H9 (cell line): ENCODE results near the gene MYH11. TPM values are rescaled to one million over a fixed set of nuclear protein-coding genes. Genes with fewer than 3 reads are reported as not detected.

Experiments used
- DNase-seq: peaks from one replicate; pipeline ENCODE4 v3.0.0-alpha.2; 2017
- H2AFZ ChIP-seq: one replicate; pipeline ENCODE4 v1.6.1; 2013; ENCODE audit warnings: mild to moderate bottlenecking, low read length, control low read depth, moderate library complexity
- H2AK5ac ChIP-seq: 2 replicates; pipeline ENCODE4 v1.6.1; 2013; ENCODE audit warnings: low read length, control low read depth, mixed read lengths; ENCODE audit not compliant: insufficient read length
- H2BK120ac ChIP-seq: one replicate; pipeline ENCODE4 v1.6.1; 2013; ENCODE audit warnings: low read depth, mild to moderate bottlenecking, low read length, control low read depth, inconsistent platforms; ENCODE audit not compliant: poor library complexity, severe bottlenecking
- H2BK12ac ChIP-seq: 2 replicates; pipeline ENCODE4 v1.6.1; 2013; ENCODE audit warnings: low read length, control low read depth, mixed read lengths, low read depth; ENCODE audit not compliant: insufficient read length
- H2BK15ac ChIP-seq: 2 replicates; pipeline ENCODE4 v1.6.1; 2013; ENCODE audit warnings: low read depth, low read length, control low read depth
- H2BK20ac ChIP-seq: one replicate; pipeline ENCODE4 v1.6.1; 2013; ENCODE audit warnings: low read depth, mild to moderate bottlenecking, low read length, control low read depth, inconsistent platforms; ENCODE audit not compliant: poor library complexity, severe bottlenecking
- H2BK5ac ChIP-seq: 2 replicates; pipeline ENCODE4 v1.6.1; 2013; ENCODE audit warnings: low read length, control low read depth, mixed read lengths; ENCODE audit not compliant: insufficient read length
- H3K14ac ChIP-seq: 2 replicates; pipeline ENCODE4 v1.6.1; 2013; ENCODE audit warnings: low read length, control low read depth; ENCODE audit not compliant: insufficient read depth
- H3K18ac ChIP-seq: 2 replicates; pipeline ENCODE4 v1.6.1; 2013; ENCODE audit warnings: low read depth, mild to moderate bottlenecking, mixed read lengths, low read length, control low read depth; ENCODE audit not compliant: insufficient read length
- H3K23ac ChIP-seq: 2 replicates; pipeline ENCODE4 v1.6.1; 2013; ENCODE audit warnings: low read length, control low read depth, mixed read lengths, low read depth; ENCODE audit not compliant: insufficient read length
- H3K23me2 ChIP-seq: 2 replicates; pipeline ENCODE4 v1.6.1; 2013; ENCODE audit warnings: low read depth, mild to moderate bottlenecking, mixed read lengths, low read length, control low read depth; ENCODE audit not compliant: insufficient read length, poor library complexity, severe bottlenecking
- H3K27ac ChIP-seq: 2 replicates; pipeline ENCODE4 v1.5.1; 2013; ENCODE audit warnings: low read length, control low read depth, mixed read lengths, low read depth; ENCODE audit not compliant: insufficient read length
- H3K27me3 ChIP-seq: 2 replicates; pipeline ENCODE4 v1.6.1; 2013; ENCODE audit warnings: low read length, control low read depth, inconsistent platforms; ENCODE audit not compliant: insufficient read depth
- H3K4ac ChIP-seq: 2 replicates; pipeline ENCODE4 v1.6.1; 2013; ENCODE audit warnings: low read depth, mild to moderate bottlenecking, control low read depth, inconsistent platforms, low read length, moderate library complexity
- H3K4me1 ChIP-seq: 2 replicates; pipeline ENCODE4 v1.6.1; 2013; ENCODE audit warnings: low read length, control low read depth, inconsistent platforms; ENCODE audit not compliant: insufficient read depth
- H3K4me2 ChIP-seq: 2 replicates; pipeline ENCODE4 v1.6.1; 2013; ENCODE audit warnings: low read length, control low read depth, mixed read lengths; ENCODE audit not compliant: insufficient read length, insufficient read depth
- H3K56ac ChIP-seq: 2 replicates; pipeline ENCODE4 v1.6.1; 2013; ENCODE audit warnings: low read depth, mild to moderate bottlenecking, mixed read lengths, low read length, control low read depth; ENCODE audit not compliant: insufficient read length
- H3K79me1 ChIP-seq: 2 replicates; pipeline ENCODE4 v1.6.1; 2013; ENCODE audit warnings: low read depth, mild to moderate bottlenecking, moderate library complexity, low read length, control low read depth, inconsistent platforms; ENCODE audit not compliant: insufficient read depth, poor library complexity, severe bottlenecking
- H3K79me2 ChIP-seq: 2 replicates; pipeline ENCODE4 v1.6.1; 2013; ENCODE audit warnings: low read length, control low read depth, inconsistent platforms; ENCODE audit not compliant: insufficient read depth
- H3K9ac ChIP-seq: 2 replicates; pipeline ENCODE4 v1.6.1; 2013; ENCODE audit warnings: low read length, control low read depth, mixed read lengths; ENCODE audit not compliant: insufficient read length; ENCODE audit errors: extremely low read depth
- H3K9me3 ChIP-seq: one replicate; pipeline ENCODE4 v1.6.1; 2013; ENCODE audit warnings: low read depth, low read length, inconsistent platforms; ENCODE audit not compliant: control insufficient read depth
- H3T11ph ChIP-seq: one replicate; pipeline ENCODE4 v1.6.1; 2013; ENCODE audit warnings: mild to moderate bottlenecking, low read length, control low read depth, inconsistent platforms
- H4K20me1 ChIP-seq: one replicate; pipeline ENCODE4 v1.6.1; 2013; ENCODE audit not compliant: control insufficient read depth, insufficient read length, insufficient read depth
- H4K5ac ChIP-seq: 2 replicates; pipeline ENCODE4 v1.6.1; 2013; ENCODE audit warnings: low read depth, mild to moderate bottlenecking, mixed read lengths, low read length, control low read depth; ENCODE audit not compliant: insufficient read length
- H4K8ac ChIP-seq: replicated peaks from 2 replicates; pipeline ENCODE4 v1.6.1; 2013; ENCODE audit warnings: low read length, control low read depth, mixed read lengths, low read depth; ENCODE audit not compliant: insufficient read length
- H4K91ac ChIP-seq: 2 replicates; pipeline ENCODE4 v1.6.1; 2013; ENCODE audit warnings: low read depth, mild to moderate bottlenecking, moderate library complexity, mixed read lengths, low read length, control low read depth; ENCODE audit not compliant: insufficient read length
- H3K27ac Mint-ChIP-seq, 3 experiments: 2 replicates in 2 of 3; 3 replicates in 1 of 3; pipeline ENCODE4 v1.8.0; 2020 to 2021; ENCODE audit warnings: mixed read lengths in 3 of 3, mild to moderate bottlenecking in 1 of 3, moderate library complexity in 1 of 3
- H3K27me3 Mint-ChIP-seq: 2 replicates; pipeline ENCODE4 v1.8.0; 2021; ENCODE audit warnings: low read depth, mild to moderate bottlenecking, moderate library complexity, mixed read lengths
- H3K36me3 Mint-ChIP-seq, 3 experiments: 2 replicates in 2 of 3; 3 replicates in 1 of 3; pipeline ENCODE4 v1.8.0; 2020 to 2021; ENCODE audit warnings: low read depth in 3 of 3, mixed read lengths in 3 of 3; ENCODE audit not compliant: insufficient read depth in 1 of 3
- H3K4me1 Mint-ChIP-seq, 2 experiments: 2 replicates each; pipeline ENCODE4 v1.8.0; 2020; ENCODE audit warnings: mixed read lengths in 2 of 2
- H3K4me3 Mint-ChIP-seq, 2 experiments: 2 replicates in 1 of 2; 3 replicates in 1 of 2; pipeline ENCODE4 v1.8.0; 2020 to 2021; ENCODE audit warnings: mild to moderate bottlenecking in 2 of 2, mixed read lengths in 2 of 2, moderate library complexity in 1 of 2
- H3K9me3 Mint-ChIP-seq, 2 experiments: 2 replicates in 1 of 2; 3 replicates in 1 of 2; pipeline ENCODE4 v1.8.0; 2020; ENCODE audit warnings: mild to moderate bottlenecking in 2 of 2, mixed read lengths in 2 of 2, moderate library complexity in 1 of 2
- CTCF ChIP-seq: fragments of 200-600 bp; sonication (generic); conservative IDR thresholded peaks from 3 replicates; pipeline ENCODE4 v1.8.0; 2021; ENCODE audit warnings: antibody characterized with exemption, mild to moderate bottlenecking
- WGBS: extraction: QIAGEN DNeasy Blood & Tissue Kit; methylation state at CpG from one replicate; pipeline ENCODE4 v1.1.7; 2013; ENCODE audit warnings: missing lambda C conversion rate, low lambda C conversion rate, mixed read lengths; ENCODE audit not compliant: insufficient read length; ENCODE audit errors: extremely low coverage; 5-methylcytosine and 5-hydroxymethylcytosine counted together
- total RNA-seq: library from RNA; stranded (reverse); gene quantifications from 2 replicates; pipeline ENCODE4 v1.2.1, GENCODE V29; 2021

The MYH11 gene
- total RNA-seq, 1 experiment from 2014 or later, result 0.42 TPM

- Histone ChIP-seq H3K27me3 (no peaks in the 10 kb centered on the region), H4K91ac (no peak overlapping the region), H2BK15ac (no peak overlapping the region), H4K5ac (no peak overlapping the region), H3K14ac (no peak overlapping the region), H3T11ph (no peak overlapping the region), H2AFZ (no peak overlapping the region), H2BK5ac (no peak overlapping the region), H4K20me1 (no peaks in the 10 kb centered on the region), H3K79me2 (no peaks in the 10 kb centered on the region), H2BK20ac (no peak overlapping the region), H3K9ac (no peak overlapping the region), H3K79me1 (no peaks in the 10 kb centered on the region), H3K23ac (no peak overlapping the region), H4K8ac (no peak overlapping the region), H2BK120ac (no peak overlapping the region), H3K27ac (no peak overlapping the region), H3K56ac (no peak overlapping the region), H3K4me1 (no peaks in the 10 kb centered on the region), H3K4ac (no peak overlapping the region), H3K4me2 (no peak overlapping the region), H3K9me3 (no peaks in the 10 kb centered on the region), H2BK12ac (no peak overlapping the region), H3K18ac (no peak overlapping the region), H3K23me2 (no peaks in the 10 kb centered on the region), H2AK5ac (no peak overlapping the region)
- H3K27me3 Mint-ChIP-seq, result no peaks in the 10 kb centered on the region
- H3K4me3 Mint-ChIP-seq, result no peak overlapping the region
- no CpG with 5 or more reads among the region's 6 CpGs for WGBS
- H3K36me3 Mint-ChIP-seq, result no peaks in the 10 kb centered on the region
- no peak overlapping the region for H3K27ac Mint-ChIP-seq
- TF ChIP-seq CTCF, result no peak
- DNase-seq, result no peak
- no peaks in the 10 kb centered on the region for H3K9me3 Mint-ChIP-seq
- peaks cover 2 to 3% of the 10 kb centered on the region in 2 experiments; a peak in 1 of 4 replicates for H3K4me1 Mint-ChIP-seq
Measured at GRCh38 chr16:15832241-15832640, 24.6 kb downstream of the MYH11 start.
